Parathyroid adenoma (tissue), 2 donors: ENCODE results near the gene CST7.

Experiments used
- H2AFZ ChIP-seq: fragments of 300-600 bp; sonication (generic); one replicate; pipeline ENCODE4 v1.7.0; 2017; ENCODE audit warnings: antibody characterized with exemption, mild to moderate bottlenecking
- H3K27ac ChIP-seq: fragments of 300-600 bp; sonication (generic); one replicate; pipeline ENCODE4 v1.7.0; 2017
- H3K27me3 ChIP-seq: fragments of 300-600 bp; sonication (generic); one replicate; pipeline ENCODE4 v1.7.0; 2017; ENCODE audit warnings: low read length; ENCODE audit not compliant: control insufficient read depth, insufficient read depth
- H3K36me3 ChIP-seq: fragments of 300-600 bp; sonication (generic); one replicate; pipeline ENCODE4 v1.7.0; 2017; ENCODE audit warnings: low read length; ENCODE audit not compliant: control insufficient read depth, insufficient read depth
- H3K4me1 ChIP-seq: fragments of 300-600 bp; sonication (generic); one replicate; pipeline ENCODE4 v1.7.0; 2017; ENCODE audit warnings: control low read depth
- H3K4me2 ChIP-seq: fragments of 300-600 bp; sonication (generic); one replicate; pipeline ENCODE4 v1.7.0; 2017; ENCODE audit warnings: low read length
- H3K4me3 ChIP-seq: fragments of 300-600 bp; sonication (generic); one replicate; pipeline ENCODE4 v1.7.0; 2017; ENCODE audit warnings: low read depth, low read length
- H3K79me2 ChIP-seq: fragments of 300-600 bp; sonication (generic); one replicate; pipeline ENCODE4 v1.7.0; 2017; ENCODE audit warnings: control low read depth
- H3K9ac ChIP-seq: fragments of 300-600 bp; sonication (generic); one replicate; pipeline ENCODE4 v1.7.0; 2017; ENCODE audit warnings: mild to moderate bottlenecking
- H3K9me3 ChIP-seq: fragments of 300-600 bp; sonication (generic); one replicate; pipeline ENCODE4 v1.7.0; 2017; ENCODE audit warnings: low read length; ENCODE audit not compliant: control insufficient read depth
- TF ChIP-seq, protein P1 (sequence below): fragments of 300-600 bp; sonication (generic); IDR thresholded peaks from one replicate; pipeline ENCODE4 v1.7.0; 2017; ENCODE audit warnings: antibody characterized with exemption, mild to moderate bottlenecking
- donor health status: primary hyperparathyroidism.

CST7 gene, protein sequence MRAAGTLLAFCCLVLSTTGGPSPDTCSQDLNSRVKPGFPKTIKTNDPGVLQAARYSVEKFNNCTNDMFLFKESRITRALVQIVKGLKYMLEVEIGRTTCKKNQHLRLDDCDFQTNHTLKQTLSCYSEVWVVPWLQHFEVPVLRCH

DNA sequence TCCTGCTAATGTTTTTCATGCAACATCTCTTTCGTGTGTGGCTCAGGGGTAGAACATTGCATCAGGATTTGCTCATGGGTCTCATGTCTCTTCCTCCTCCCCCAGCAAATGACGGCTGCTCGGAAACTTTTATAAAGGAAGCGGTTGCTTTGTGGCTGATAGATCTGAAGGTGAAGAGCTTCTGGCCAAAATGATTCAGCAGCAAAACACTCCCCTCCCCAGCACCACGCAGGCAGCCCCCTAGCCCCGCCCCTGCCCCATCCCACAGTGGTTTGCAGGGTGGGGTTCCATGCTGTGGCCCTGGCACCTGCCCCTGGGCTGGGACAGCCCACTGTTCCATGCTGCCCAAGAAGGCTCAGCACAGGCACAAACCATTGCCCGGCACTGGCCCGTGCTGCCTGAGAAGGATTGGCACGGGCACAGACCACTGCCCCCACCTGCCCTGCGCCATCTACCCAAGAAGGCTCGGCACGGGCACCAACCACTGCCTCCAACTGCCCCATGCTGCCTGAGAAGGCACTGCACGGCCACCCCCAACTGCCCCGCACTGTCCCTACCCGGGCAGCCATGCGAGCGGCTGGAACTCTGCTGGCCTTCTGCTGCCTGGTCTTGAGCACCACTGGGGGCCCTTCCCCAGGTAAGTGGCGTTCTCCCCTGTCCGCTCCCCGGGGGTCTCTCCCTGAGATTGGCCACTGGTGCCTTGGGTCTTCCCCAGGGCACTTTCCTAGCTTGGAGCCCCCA lies at the start of gene CST7:
CST7 (plus strand) TSS at position 331 of the 741 bp plus-strand sequence; CDS start at position 568, 237 bp downstream.
- Histone ChIP-seq H3K9ac (no peak within 1 kb of the TSS), H3K4me2 (no peak within 1 kb of the TSS), H3K4me1 (no peaks in the 10 kb centered on the region), H3K79me2 (no peaks in the 10 kb centered on the region), H3K27me3 (no peaks in the 10 kb centered on the region), H3K9me3 (no peaks in the 10 kb centered on the region), H3K27ac (no peak within 1 kb of the TSS), H3K36me3 (no peaks in the 10 kb centered on the region), H2AFZ (no peak within 1 kb of the TSS), H3K4me3 (no peak within 1 kb of the TSS)
- TF ChIP-seq, protein P1, sequence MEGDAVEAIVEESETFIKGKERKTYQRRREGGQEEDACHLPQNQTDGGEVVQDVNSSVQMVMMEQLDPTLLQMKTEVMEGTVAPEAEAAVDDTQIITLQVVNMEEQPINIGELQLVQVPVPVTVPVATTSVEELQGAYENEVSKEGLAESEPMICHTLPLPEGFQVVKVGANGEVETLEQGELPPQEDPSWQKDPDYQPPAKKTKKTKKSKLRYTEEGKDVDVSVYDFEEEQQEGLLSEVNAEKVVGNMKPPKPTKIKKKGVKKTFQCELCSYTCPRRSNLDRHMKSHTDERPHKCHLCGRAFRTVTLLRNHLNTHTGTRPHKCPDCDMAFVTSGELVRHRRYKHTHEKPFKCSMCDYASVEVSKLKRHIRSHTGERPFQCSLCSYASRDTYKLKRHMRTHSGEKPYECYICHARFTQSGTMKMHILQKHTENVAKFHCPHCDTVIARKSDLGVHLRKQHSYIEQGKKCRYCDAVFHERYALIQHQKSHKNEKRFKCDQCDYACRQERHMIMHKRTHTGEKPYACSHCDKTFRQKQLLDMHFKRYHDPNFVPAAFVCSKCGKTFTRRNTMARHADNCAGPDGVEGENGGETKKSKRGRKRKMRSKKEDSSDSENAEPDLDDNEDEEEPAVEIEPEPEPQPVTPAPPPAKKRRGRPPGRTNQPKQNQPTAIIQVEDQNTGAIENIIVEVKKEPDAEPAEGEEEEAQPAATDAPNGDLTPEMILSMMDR, result no peak

DNA sequence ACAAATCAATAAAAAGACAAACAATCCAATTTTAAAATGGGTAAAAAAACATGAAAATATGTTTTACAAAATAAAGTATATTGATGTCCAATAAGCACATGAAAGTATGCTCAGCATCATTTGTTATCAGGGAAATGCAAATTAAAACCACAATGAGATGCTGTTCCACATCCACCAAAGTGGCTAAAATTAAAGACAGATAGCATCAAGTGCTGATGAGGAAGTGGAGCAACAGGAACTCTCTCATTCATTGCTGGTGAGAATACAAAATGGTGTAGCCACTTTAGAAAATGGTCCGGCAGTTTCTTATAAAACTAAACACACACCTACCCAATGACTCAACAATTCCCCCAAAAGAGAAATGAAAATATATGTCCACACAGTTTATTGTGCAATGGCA lies 42.3 kb upstream of the CST7 start:
- H3K79me2 ChIP-seq, result no peaks in the 10 kb centered on the region
- H3K27ac ChIP-seq, result no peak overlapping the region
- no peak overlapping the region for H2AFZ ChIP-seq
- no peaks in the 10 kb centered on the region for H3K36me3 ChIP-seq
- no peaks in the 10 kb centered on the region for H3K9me3 ChIP-seq
- H3K9ac ChIP-seq, result no peak overlapping the region
- H3K27me3 ChIP-seq, result no peaks in the 10 kb centered on the region
- H3K4me1 ChIP-seq, result no peaks in the 10 kb centered on the region
- H3K4me2 ChIP-seq, result no peak overlapping the region
- H3K4me3 ChIP-seq, result no peak overlapping the region
- TF ChIP-seq, protein P1, result no peak

DNA sequence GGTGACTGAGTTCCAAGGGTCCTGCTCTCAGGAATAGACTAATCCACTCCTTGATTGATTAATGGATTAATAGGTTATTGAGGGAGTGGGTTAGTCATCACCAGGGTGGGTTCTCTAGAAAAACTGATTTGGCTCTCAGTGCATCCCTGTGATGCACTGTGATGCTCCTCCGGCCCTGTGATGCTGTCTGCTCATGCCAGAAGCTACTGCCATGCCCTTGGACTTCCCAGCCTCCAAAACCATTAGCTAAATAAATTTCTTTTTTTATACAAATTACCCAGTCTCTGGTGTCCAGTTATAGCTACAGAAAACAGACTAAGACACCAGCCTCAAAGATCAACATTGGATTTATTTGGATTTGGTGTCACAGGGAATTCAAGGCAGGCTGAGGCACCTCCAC lies 40.4 kb upstream of the CST7 start:
- Histone ChIP-seq H3K36me3 (no peaks in the 10 kb centered on the region), H3K4me2 (no peak overlapping the region), H2AFZ (no peak overlapping the region), H3K27ac (no peak overlapping the region), H3K79me2 (no peaks in the 10 kb centered on the region), H3K27me3 (no peaks in the 10 kb centered on the region), H3K9ac (no peak overlapping the region), H3K4me1 (no peaks in the 10 kb centered on the region), H3K9me3 (no peaks in the 10 kb centered on the region), H3K4me3 (no peak overlapping the region)
- TF ChIP-seq, protein P1, result no peak

DNA sequence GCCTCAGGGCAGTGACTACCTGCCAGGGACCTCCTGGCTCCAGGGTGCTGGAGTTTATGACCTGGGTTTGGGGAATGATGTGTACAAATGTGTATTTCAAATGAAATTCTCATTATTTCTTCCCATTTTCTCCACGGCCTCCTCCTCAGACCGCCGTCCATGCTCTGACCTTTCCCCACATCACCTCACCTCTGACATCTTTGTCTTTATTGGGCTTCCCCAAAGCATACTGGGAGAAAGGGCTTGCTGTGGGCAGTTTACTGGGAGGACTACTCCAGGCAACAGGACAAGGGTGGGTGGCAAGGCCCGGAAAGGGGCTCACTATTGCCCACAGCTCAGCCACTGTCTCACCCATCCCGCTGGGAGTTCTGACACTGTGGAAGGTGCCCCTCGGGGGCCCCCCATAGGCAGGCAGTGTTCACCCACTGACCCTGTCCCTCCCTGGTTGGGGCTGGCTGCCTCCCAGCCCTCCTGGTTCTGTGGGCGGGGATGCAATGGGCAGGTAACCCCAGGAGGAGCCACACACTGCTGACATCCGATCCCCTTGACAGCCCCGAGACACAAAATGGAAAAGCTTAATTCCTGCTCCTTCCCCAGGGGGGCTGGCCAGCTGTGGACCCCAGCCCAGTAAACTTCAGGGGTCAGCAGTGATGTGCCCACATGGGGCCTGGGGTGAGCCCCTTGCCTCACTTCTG lies 39.8 kb upstream of the CST7 start:
- Histone ChIP-seq H3K36me3 (no peaks in the 10 kb centered on the region), H3K9me3 (no peaks in the 10 kb centered on the region), H3K27ac (no peak overlapping the region), H2AFZ (no peak overlapping the region), H3K4me3 (no peak overlapping the region), H3K27me3 (no peaks in the 10 kb centered on the region), H3K9ac (no peak overlapping the region), H3K79me2 (no peaks in the 10 kb centered on the region), H3K4me2 (no peak overlapping the region), H3K4me1 (no peaks in the 10 kb centered on the region)
- TF ChIP-seq, protein P1, result no peak
